ENCODE results near the gene TRAPPC2. TPM values are rescaled to one million over a fixed set of nuclear protein-coding genes. Genes with fewer than 3 reads are reported as not detected.

Gene TRAPPC2
- total RNA-seq, 1 donor from 2014 or later, result 15.9 TPM

DNA sequence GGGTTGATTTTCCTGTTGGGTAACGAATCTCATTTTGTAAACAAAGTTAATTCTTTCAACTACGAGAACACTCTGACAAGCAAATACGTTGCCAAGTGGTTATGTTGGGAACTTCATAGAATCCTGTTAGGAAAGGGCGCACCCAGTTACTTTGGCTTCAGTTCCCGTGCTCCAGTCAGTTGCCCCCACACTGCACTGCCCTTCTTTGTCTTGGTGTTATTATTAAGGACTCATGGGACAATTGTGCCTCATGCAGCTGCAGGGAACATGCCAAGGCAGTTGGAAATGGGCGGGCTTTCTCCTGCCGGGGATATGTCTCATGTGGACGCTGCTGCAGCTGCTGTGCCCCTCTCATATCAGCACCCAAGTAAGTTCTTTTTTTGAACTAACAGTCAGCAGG, 29.1 kb upstream of the TRAPPC2 start:
- peaks cover 20% of the 10 kb centered on the region for H3K36me3 Mint-ChIP-seq (ENCODE audit: low read depth)
- TF ChIP-seq, protein P1, sequence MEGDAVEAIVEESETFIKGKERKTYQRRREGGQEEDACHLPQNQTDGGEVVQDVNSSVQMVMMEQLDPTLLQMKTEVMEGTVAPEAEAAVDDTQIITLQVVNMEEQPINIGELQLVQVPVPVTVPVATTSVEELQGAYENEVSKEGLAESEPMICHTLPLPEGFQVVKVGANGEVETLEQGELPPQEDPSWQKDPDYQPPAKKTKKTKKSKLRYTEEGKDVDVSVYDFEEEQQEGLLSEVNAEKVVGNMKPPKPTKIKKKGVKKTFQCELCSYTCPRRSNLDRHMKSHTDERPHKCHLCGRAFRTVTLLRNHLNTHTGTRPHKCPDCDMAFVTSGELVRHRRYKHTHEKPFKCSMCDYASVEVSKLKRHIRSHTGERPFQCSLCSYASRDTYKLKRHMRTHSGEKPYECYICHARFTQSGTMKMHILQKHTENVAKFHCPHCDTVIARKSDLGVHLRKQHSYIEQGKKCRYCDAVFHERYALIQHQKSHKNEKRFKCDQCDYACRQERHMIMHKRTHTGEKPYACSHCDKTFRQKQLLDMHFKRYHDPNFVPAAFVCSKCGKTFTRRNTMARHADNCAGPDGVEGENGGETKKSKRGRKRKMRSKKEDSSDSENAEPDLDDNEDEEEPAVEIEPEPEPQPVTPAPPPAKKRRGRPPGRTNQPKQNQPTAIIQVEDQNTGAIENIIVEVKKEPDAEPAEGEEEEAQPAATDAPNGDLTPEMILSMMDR (IDR thresholded peaks at IDR 0.05), result no peak
- no peak for DNase-seq (ENCODE audit: low spot score)
- H3K27ac Mint-ChIP-seq (ENCODE audit: unreplicated experiment), result no peak overlapping the region
- peaks cover 16% of the 10 kb centered on the region for H3K4me1 Mint-ChIP-seq (ENCODE audit: low read depth)
- no peak overlapping the region for H3K4me3 Mint-ChIP-seq (ENCODE audit: unreplicated experiment)
- H3K9me3 Mint-ChIP-seq (ENCODE audit: low read depth), result peaks cover 2% of the 10 kb centered on the region
- H3K27me3 Mint-ChIP-seq (ENCODE audit: low read depth), result no peaks in the 10 kb centered on the region

DNA sequence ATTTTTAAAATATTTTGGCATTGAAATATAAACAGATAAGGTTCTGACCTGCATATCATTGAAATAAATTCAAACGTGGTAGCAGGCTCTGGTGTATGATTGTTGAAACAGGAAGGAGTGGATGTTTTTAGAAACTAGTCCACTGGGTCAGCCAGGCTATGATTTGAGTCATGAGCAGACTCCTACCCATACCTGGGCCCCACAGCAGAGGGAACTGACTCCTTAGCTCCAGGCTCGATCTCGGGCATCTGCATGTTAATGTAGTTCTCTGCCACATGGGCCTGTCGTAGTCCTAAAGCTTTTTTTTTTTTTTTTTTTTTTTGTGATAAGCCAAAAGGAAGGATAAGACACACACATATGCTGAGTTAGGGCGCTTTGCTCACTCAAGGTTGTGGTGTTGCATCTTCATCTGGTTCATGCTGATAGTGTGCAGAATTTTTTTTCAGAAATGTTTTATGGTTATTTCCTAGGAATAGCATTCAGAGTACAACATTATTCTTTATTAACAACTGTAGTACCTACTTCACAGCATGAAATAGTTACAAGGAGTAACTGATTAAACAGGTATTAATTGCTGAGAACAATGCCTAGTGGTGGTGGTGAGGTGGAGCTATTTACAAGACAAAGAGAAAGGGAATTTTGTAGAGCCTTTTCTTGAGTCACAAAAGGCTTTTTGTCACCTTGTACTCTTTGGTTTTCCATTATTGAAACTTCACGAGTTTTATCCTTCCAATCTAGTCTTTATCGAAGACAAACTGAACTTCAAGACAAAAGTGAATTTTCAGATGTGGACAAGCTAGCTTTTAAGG, 27.4 kb upstream of the TRAPPC2 start:
- H3K4me3 Mint-ChIP-seq (ENCODE audit: unreplicated experiment), result no peak overlapping the region
- peaks cover 22% of the 10 kb centered on the region for H3K36me3 Mint-ChIP-seq (ENCODE audit: low read depth)
- H3K27me3 Mint-ChIP-seq (ENCODE audit: low read depth), result no peaks in the 10 kb centered on the region
- peak overlapping the region; percentile 36 for H3K27ac Mint-ChIP-seq (ENCODE audit: unreplicated experiment)
- TF ChIP-seq, protein P1 (IDR thresholded peaks at IDR 0.05), result no peak
- H3K4me1 Mint-ChIP-seq (ENCODE audit: low read depth), result peaks cover 16% of the 10 kb centered on the region
- DNase-seq (ENCODE audit: low spot score), result no peak
- H3K9me3 Mint-ChIP-seq (ENCODE audit: low read depth), result peaks cover 2% of the 10 kb centered on the region

DNA sequence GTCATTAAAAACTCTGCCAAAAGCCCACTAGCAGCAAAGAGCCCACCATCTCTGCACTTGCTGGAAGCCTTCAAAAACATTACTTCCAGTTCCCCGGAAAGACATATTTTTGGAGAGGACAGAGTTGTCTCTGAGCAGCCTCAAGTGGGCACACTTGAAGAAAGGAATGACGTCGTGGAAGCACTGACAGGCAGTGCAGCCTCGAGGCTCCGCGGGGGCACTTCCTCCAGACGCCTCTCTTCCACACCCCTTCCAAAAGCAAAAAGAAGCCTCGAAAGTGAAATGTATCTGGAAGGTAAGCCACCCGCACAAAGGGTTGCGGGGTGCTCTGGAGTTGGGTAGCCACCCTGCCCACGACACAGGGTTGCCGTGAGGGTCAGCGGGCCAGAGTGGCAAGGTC, 26.0 kb upstream of the TRAPPC2 start:
- Mint-ChIP-seq H3K27ac (ENCODE audit: unreplicated experiment) (no peak overlapping the region), H3K27me3 (ENCODE audit: low read depth) (no peaks in the 10 kb centered on the region), H3K4me3 (ENCODE audit: unreplicated experiment) (no peak overlapping the region), H3K9me3 (ENCODE audit: low read depth) (peaks cover 2% of the 10 kb centered on the region), H3K36me3 (ENCODE audit: low read depth) (peaks cover 12% of the 10 kb centered on the region), H3K4me1 (ENCODE audit: low read depth) (peaks cover 16% of the 10 kb centered on the region)
- TF ChIP-seq, protein P1 (IDR thresholded peaks at IDR 0.05), result no peak
- no peak for DNase-seq (ENCODE audit: low spot score)

DNA sequence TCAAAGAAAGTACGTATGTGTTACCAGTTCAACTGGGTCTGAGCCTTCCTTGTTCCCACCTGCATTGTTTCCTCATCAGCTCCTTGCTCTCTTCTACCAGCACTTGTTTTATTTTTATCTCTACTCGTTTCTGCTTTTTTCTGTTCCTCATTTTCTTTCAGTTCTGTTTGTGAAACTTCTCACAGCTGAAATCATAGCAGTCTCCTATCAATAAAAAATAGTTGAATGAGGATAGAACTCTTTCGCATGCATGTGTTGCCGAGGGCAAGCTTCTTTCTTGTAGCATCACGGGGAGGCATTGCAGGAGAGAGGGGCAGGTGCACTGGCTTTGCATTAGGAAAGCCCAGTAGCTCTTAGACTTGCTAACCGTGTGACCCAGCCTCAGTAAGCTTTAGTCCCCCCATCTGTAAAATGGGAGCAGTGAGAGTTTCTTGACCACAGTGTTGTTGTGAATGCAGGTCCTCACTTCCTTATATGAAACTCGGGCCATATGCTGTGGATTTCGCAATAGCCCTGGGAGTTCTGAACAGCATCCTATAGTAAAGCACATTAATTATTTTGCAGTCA, 24.8 kb upstream of the TRAPPC2 start:
- H3K27ac Mint-ChIP-seq (ENCODE audit: unreplicated experiment), result peak overlapping the region; percentile 18
- no peak overlapping the region for H3K4me3 Mint-ChIP-seq (ENCODE audit: unreplicated experiment)
- no peak for DNase-seq (ENCODE audit: low spot score)
- H3K4me1 Mint-ChIP-seq (ENCODE audit: low read depth), result peaks cover 14% of the 10 kb centered on the region
- TF ChIP-seq, protein P1 (IDR thresholded peaks at IDR 0.05), result no peak
- no peaks in the 10 kb centered on the region for H3K27me3 Mint-ChIP-seq (ENCODE audit: low read depth)
- peaks cover 9% of the 10 kb centered on the region for H3K36me3 Mint-ChIP-seq (ENCODE audit: low read depth)
- peaks cover 2% of the 10 kb centered on the region for H3K9me3 Mint-ChIP-seq (ENCODE audit: low read depth)

DNA sequence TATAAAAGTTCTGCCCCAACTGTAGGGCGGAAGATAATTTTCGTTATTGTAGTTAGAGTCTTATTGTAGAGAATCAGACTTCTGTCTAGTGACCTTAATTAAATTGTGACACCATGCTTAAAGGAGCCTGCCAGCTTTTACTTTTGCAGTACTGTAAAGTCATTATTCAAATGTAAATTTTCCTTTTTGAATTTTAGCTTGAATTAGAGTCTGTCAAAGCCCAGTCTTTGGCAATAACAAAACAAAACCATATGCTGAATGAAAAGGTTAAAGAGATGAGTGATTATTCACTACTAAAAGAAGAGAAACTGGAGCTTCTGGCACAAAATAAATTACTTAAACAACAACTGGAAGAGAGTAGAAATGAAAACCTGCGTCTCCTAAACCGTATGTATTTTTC, 22.0 kb upstream of the TRAPPC2 start:
- peaks cover 14% of the 10 kb centered on the region for H3K36me3 Mint-ChIP-seq (ENCODE audit: low read depth)
- TF ChIP-seq, protein P1 (IDR thresholded peaks at IDR 0.05), result no peak
- DNase-seq (ENCODE audit: low spot score), result no peak
- H3K4me1 Mint-ChIP-seq (ENCODE audit: low read depth), result peaks cover 5% of the 10 kb centered on the region
- no peak overlapping the region for H3K27ac Mint-ChIP-seq (ENCODE audit: unreplicated experiment)
- H3K27me3 Mint-ChIP-seq (ENCODE audit: low read depth), result no peaks in the 10 kb centered on the region
- no peak overlapping the region for H3K4me3 Mint-ChIP-seq (ENCODE audit: unreplicated experiment)
- peaks cover 2% of the 10 kb centered on the region for H3K9me3 Mint-ChIP-seq (ENCODE audit: low read depth)
